Measurements from ENCODE around the gene ATP1B2.

ATP1B2 gene

DNA sequence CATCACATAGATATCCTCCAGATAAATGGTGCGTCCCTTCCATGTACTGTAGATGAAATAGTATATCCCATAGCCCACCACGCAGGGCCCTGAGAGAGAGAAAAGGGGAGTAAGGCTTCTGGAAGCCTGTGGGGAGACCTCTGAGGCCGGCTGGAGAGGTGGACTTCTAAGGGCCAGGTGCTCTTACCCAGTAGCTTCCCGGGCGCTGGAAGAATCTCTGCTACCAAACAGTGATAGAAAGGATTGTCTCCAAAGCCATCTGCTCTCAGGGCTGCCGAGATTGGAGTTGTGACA, 23.8 kb upstream of the ATP1B2 start:
- Histone ChIP-seq H3K9me3 (ENCODE audit: insufficient read depth, low read length) (no peaks in the 10 kb centered on the region), H3K4me1 (ENCODE audit: insufficient read depth, insufficient read length) (no peaks in the 10 kb centered on the region), H3K4me3 (ENCODE audit: insufficient read length, low read depth) (peak overlapping the region; percentile 75), H3K9ac (ENCODE audit: insufficient read length, low read depth) (peak overlapping the region; percentile 91), H3K36me3 (ENCODE audit: insufficient read depth, insufficient read length, low read length) (peaks cover 2% of the 10 kb centered on the region), H3K27me3 (ENCODE audit: insufficient read depth, insufficient read length) (no peaks in the 10 kb centered on the region)
- TF ChIP-seq SUZ12 (IDR thresholded peaks at IDR 0.05; ENCODE audit: extremely low read depth, insufficient read depth, insufficient read length) (no peak), YY1 (IDR thresholded peaks at IDR 0.05; ENCODE audit: insufficient read depth, insufficient read length) (no peak)
- no peak for DNase-seq (ENCODE audit: low read depth, low spot score)

- Histone ChIP-seq H3K4me3 (ENCODE audit: insufficient read length, low read depth) (peak within 1 kb of the TSS; percentile 75), H3K36me3 (ENCODE audit: insufficient read depth, insufficient read length, low read length) (peaks cover 2% of the 10 kb centered on the region), H3K4me1 (ENCODE audit: insufficient read depth, insufficient read length) (no peaks in the 10 kb centered on the region), H3K9ac (ENCODE audit: insufficient read length, low read depth) (peak within 1 kb of the TSS; percentile 91), H3K9me3 (ENCODE audit: insufficient read depth, low read length) (no peaks in the 10 kb centered on the region), H3K27me3 (ENCODE audit: insufficient read depth, insufficient read length) (no peaks in the 10 kb centered on the region)
- DNase-seq (ENCODE audit: low read depth, low spot score) = peak; percentile 89
- TF ChIP-seq YY1 (IDR thresholded peaks at IDR 0.05; ENCODE audit: insufficient read depth, insufficient read length) (no peak), SUZ12 (IDR thresholded peaks at IDR 0.05; ENCODE audit: extremely low read depth, insufficient read depth, insufficient read length) (no peak), ZNF274 (IDR thresholded peaks at IDR 0.05; ENCODE audit: low read depth, low read length) (no peak)
Observed at GRCh38 chr17:7627250-7628121, 23.2 kb upstream of the ATP1B2 start, which contains the start of gene SAT2. Gene SAT2 (minus strand): TSS chr17:7627821. CDS start chr17:7627635, 186 bp downstream.

- Histone ChIP-seq H3K36me3 (ENCODE audit: insufficient read depth, insufficient read length, low read length) (peaks cover 2% of the 10 kb centered on the region), H3K9me3 (ENCODE audit: insufficient read depth, low read length) (no peaks in the 10 kb centered on the region), H3K4me1 (ENCODE audit: insufficient read depth, insufficient read length) (peaks cover 2% of the 10 kb centered on the region), H3K4me3 (ENCODE audit: insufficient read length, low read depth) (no peak within 1 kb of the TSS), H3K27me3 (ENCODE audit: insufficient read depth, insufficient read length) (no peaks in the 10 kb centered on the region), H3K9ac (ENCODE audit: insufficient read length, low read depth) (no peak within 1 kb of the TSS)
- TF ChIP-seq YY1 (IDR thresholded peaks at IDR 0.05; ENCODE audit: insufficient read depth, insufficient read length) = no peak
- TF ChIP-seq SUZ12 (IDR thresholded peaks at IDR 0.05; ENCODE audit: extremely low read depth, insufficient read depth, insufficient read length) = no peak
- TF ChIP-seq ZNF274 (IDR thresholded peaks at IDR 0.05; ENCODE audit: low read depth, low read length) = no peak
- DNase-seq (ENCODE audit: low read depth, low spot score) = no peak
Observed at GRCh38 chr17:7629939-7630571, 20.7 kb upstream of the ATP1B2 start, which contains the start of gene SHBG. Gene SHBG (plus strand): TSS chr17:7630135. CDS start chr17:7630173, 38 bp downstream.

GRCh38 chr17:7631398-7632380, 19.0 kb upstream of the ATP1B2 start:
- H3K27me3 ChIP-seq (ENCODE audit: insufficient read depth, insufficient read length) = no peaks in the 10 kb centered on the region
- no peaks in the 10 kb centered on the region for H3K36me3 ChIP-seq (ENCODE audit: insufficient read depth, insufficient read length, low read length)
- no peaks in the 10 kb centered on the region for H3K9me3 ChIP-seq (ENCODE audit: insufficient read depth, low read length)
- no peak overlapping the region for H3K4me3 ChIP-seq (ENCODE audit: insufficient read length, low read depth)
- no peak for DNase-seq (ENCODE audit: low read depth, low spot score)
- TF ChIP-seq SUZ12 (IDR thresholded peaks at IDR 0.05; ENCODE audit: extremely low read depth, insufficient read depth, insufficient read length) (no peak), YY1 (IDR thresholded peaks at IDR 0.05; ENCODE audit: insufficient read depth, insufficient read length) (no peak), ZNF274 (IDR thresholded peaks at IDR 0.05; ENCODE audit: low read depth, low read length) (no peak)
- H3K4me1 ChIP-seq (ENCODE audit: insufficient read depth, insufficient read length) = peaks cover 2% of the 10 kb centered on the region
- H3K9ac ChIP-seq (ENCODE audit: insufficient read length, low read depth) = no peak overlapping the region

DNA sequence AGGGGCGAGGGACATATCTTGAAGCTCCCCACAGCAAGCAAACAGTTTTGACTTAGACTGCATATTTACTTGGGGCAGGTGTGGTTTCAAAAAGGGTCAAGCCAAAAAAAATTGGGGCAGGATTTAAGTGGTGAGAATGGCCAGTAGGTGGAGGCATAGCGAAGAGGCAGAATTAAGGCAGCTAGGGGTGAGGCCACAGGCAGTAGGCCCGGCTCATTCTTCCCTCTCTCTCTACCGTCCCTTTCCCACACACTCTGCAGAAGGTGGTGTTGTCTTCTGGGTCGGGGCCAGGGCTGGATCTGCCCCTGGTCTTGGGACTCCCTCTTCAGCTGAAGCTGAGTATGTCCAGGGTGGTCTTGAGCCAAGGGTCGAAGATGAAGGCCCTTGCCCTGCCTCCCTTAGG, 18.2 kb upstream of the ATP1B2 start:
- H3K9me3 ChIP-seq (ENCODE audit: insufficient read depth, low read length) = no peaks in the 10 kb centered on the region
- H3K9ac ChIP-seq (ENCODE audit: insufficient read length, low read depth) = no peak overlapping the region
- no peak for DNase-seq (ENCODE audit: low read depth, low spot score)
- TF ChIP-seq ZNF274 (IDR thresholded peaks at IDR 0.05; ENCODE audit: low read depth, low read length) (no peak), SUZ12 (IDR thresholded peaks at IDR 0.05; ENCODE audit: extremely low read depth, insufficient read depth, insufficient read length) (no peak), YY1 (IDR thresholded peaks at IDR 0.05; ENCODE audit: insufficient read depth, insufficient read length) (no peak)
- no peaks in the 10 kb centered on the region for H3K36me3 ChIP-seq (ENCODE audit: insufficient read depth, insufficient read length, low read length)
- H3K27me3 ChIP-seq (ENCODE audit: insufficient read depth, insufficient read length) = no peaks in the 10 kb centered on the region
- peaks cover 2% of the 10 kb centered on the region for H3K4me1 ChIP-seq (ENCODE audit: insufficient read depth, insufficient read length)
- no peak overlapping the region for H3K4me3 ChIP-seq (ENCODE audit: insufficient read length, low read depth)

- no peaks in the 10 kb centered on the region for H3K27me3 ChIP-seq (ENCODE audit: insufficient read depth, insufficient read length)
- TF ChIP-seq SUZ12 (IDR thresholded peaks at IDR 0.05; ENCODE audit: extremely low read depth, insufficient read depth, insufficient read length) (no peak), YY1 (IDR thresholded peaks at IDR 0.05; ENCODE audit: insufficient read depth, insufficient read length) (no peak), ZNF274 (IDR thresholded peaks at IDR 0.05; ENCODE audit: low read depth, low read length) (no peak)
- no peaks in the 10 kb centered on the region for H3K9me3 ChIP-seq (ENCODE audit: insufficient read depth, low read length)
- no peak overlapping the region for H3K9ac ChIP-seq (ENCODE audit: insufficient read length, low read depth)
- peaks cover 2% of the 10 kb centered on the region for H3K4me1 ChIP-seq (ENCODE audit: insufficient read depth, insufficient read length)
- no peak overlapping the region for H3K4me3 ChIP-seq (ENCODE audit: insufficient read length, low read depth)
- DNase-seq (ENCODE audit: low read depth, low spot score) = no peak
- no peaks in the 10 kb centered on the region for H3K36me3 ChIP-seq (ENCODE audit: insufficient read depth, insufficient read length, low read length)
Observed at GRCh38 chr17:7633093-7633492, 17.6 kb upstream of the ATP1B2 start.

Measured in NT2/D1 (cell line).